ENCODE results near the gene THSD4.

GRCh38 chr15:71301958-71302621 is 186.8 kb downstream of the THSD4 start:
- TF ChIP-seq POLR2AphosphoS5 (IDR thresholded peaks at IDR 0.05; ENCODE audit: low read depth, low read length) (no peak), CTCF (IDR thresholded peaks at IDR 0.05) (no peak)
